Measurements from ENCODE around the gene YPEL1.

- TF ChIP-seq POLR2A (IDR thresholded peaks at IDR 0.05; ENCODE audit: low read depth, low read length) (no peak), PAX5 (IDR thresholded peaks at IDR 0.05; ENCODE audit: insufficient read depth, low read length, severe bottlenecking) (no peak), TAF1 (IDR thresholded peaks at IDR 0.05; ENCODE audit: low read depth, low read length) (no peak)
Measured at GRCh38 chr22:21701384-21701971, 34.1 kb downstream of the YPEL1 start.

Measured in GM12891 (cell line).